Endothelial cell of umbilical vein (primary cell): ENCODE results near the gene NCAN. TPM values are rescaled to one million over a fixed set of nuclear protein-coding genes. Genes with fewer than 3 reads are reported as not detected.

ENCODE experiments used
- BruUV-seq: library from RNA; stranded (reverse); fragments of 400-500 nt; replicated peaks from 2 replicates; lab custom pipeline; 2021; lab: Mats Ljungman, UMichigan
- CTCF ChIA-PET: fragments of 300-600, 350-600 bp; sonication (Branson Sonifier 250); formaldehyde crosslinking; loops from one replicate; lab custom pipeline; 2021; ENCODE audit warnings: antibody characterized with exemption, inconsistent platforms; lab: Charles Lee
- POLR2A ChIA-PET: fragments of 300-600, 350-600 bp; sonication (Branson Sonifier 250); formaldehyde crosslinking; loops from one replicate; lab custom pipeline; 2021; ENCODE audit warnings: antibody characterized with exemption, inconsistent platforms; lab: Charles Lee
- DNase-seq: peaks from one replicate; pipeline ENCODE4 v3.0.0-alpha.2; 2011; ENCODE audit warnings: low read depth, low spot score
- FAIRE-seq: peaks from 2 replicates; lab custom pipeline; 2011; peaks lifted over from hg19 to GRCh38; lab: Jason Lieb, UNC
- H2AFZ ChIP-seq: 2 replicates; pipeline ENCODE4 v1.6.0; 2012; ENCODE audit warnings: low read depth, low read length, control low read depth, inconsistent platforms
- H3K27ac ChIP-seq: 2 replicates; pipeline ENCODE4 v1.5.1; 2011; ENCODE audit warnings: low read depth, mild to moderate bottlenecking, control low read depth, low read length, moderate library complexity; ENCODE audit not compliant: insufficient read depth
- H3K27me3 ChIP-seq, 2 experiments: 2 replicates each; pipeline versions ENCODE4 v1.6.0 to v1.6.1; 2011; ENCODE audit warnings: low read length in 2 of 2, mixed read lengths in 1 of 2; ENCODE audit not compliant: control insufficient read depth in 2 of 2, insufficient read depth in 2 of 2
- H3K36me3 ChIP-seq, 2 experiments: 2 replicates in 1 of 2; 3 replicates in 1 of 2; pipeline ENCODE4 v1.5.1; 2011; ENCODE audit warnings: low read length in 2 of 2, mild to moderate bottlenecking in 1 of 2, moderate library complexity in 1 of 2; ENCODE audit not compliant: control insufficient read depth in 2 of 2, insufficient read depth in 2 of 2; ENCODE audit errors: extremely low read depth in 1 of 2
- H3K4me1 ChIP-seq: 3 replicates; pipeline ENCODE4 v1.5.1; 2011; ENCODE audit warnings: mild to moderate bottlenecking, low read length; ENCODE audit not compliant: control insufficient read depth, insufficient read depth; ENCODE audit errors: extremely low read depth
- H3K4me2 ChIP-seq: 2 replicates; pipeline ENCODE4 v1.6.1; 2011; ENCODE audit warnings: low read length, control low read depth, mixed read lengths; ENCODE audit not compliant: insufficient read depth
- H3K4me3 ChIP-seq, 3 experiments: fragments of 200-600 bp in 1 of 3; sonication (generic), shearing (Covaris generic) in 1 of 3; replicated peaks in 1 of 3; 2 replicates each; pipeline ENCODE4 v1.5.1; 2011 to 2016; ENCODE audit warnings: control low read depth in 3 of 3, low read length in 3 of 3, mild to moderate bottlenecking in 2 of 3, inconsistent platforms in 1 of 3, low read depth in 1 of 3, moderate library complexity in 1 of 3; ENCODE audit not compliant: insufficient read depth in 1 of 3
- H3K79me2 ChIP-seq: 2 replicates; pipeline ENCODE4 v1.6.0; 2012; ENCODE audit warnings: low read length, inconsistent platforms; ENCODE audit not compliant: control insufficient read depth, insufficient read depth
- H3K9ac ChIP-seq: replicated peaks from 2 replicates; pipeline ENCODE3; 2011; ENCODE audit warnings: low read length, control low read depth; ENCODE audit not compliant: insufficient read depth; ENCODE audit errors: extremely low read depth
- H3K9me1 ChIP-seq: replicated peaks from 3 replicates; pipeline ENCODE4 v1.6.0; 2011; ENCODE audit warnings: mild to moderate bottlenecking, low read length; ENCODE audit not compliant: control insufficient read depth, insufficient read depth; ENCODE audit errors: extremely low read depth
- H3K9me3 ChIP-seq: replicated peaks from 2 replicates; pipeline ENCODE4 v1.5.1; 2012; ENCODE audit warnings: low read length, inconsistent platforms; ENCODE audit not compliant: control insufficient read depth, insufficient read depth
- H4K20me1 ChIP-seq: replicated peaks from 2 replicates; pipeline ENCODE3; 2011; ENCODE audit warnings: mild to moderate bottlenecking, low read length; ENCODE audit not compliant: control insufficient read depth, insufficient read depth; ENCODE audit errors: extremely low read depth
- EZH2 ChIP-seq: IDR thresholded peaks from 2 replicates; pipeline ENCODE4 v1.6.1; 2012; ENCODE audit warnings: borderline replicate concordance, low read depth, mild to moderate bottlenecking, moderate library complexity, low read length, inconsistent platforms; ENCODE audit not compliant: severe bottlenecking
- FOS ChIP-seq: IDR thresholded peaks from 2 replicates; pipeline ENCODE4 v1.6.1; 2011; ENCODE audit warnings: mild to moderate bottlenecking, low read length, moderate library complexity, borderline replicate concordance; ENCODE audit not compliant: insufficient read depth
- GATA2 ChIP-seq: IDR thresholded peaks from 2 replicates; pipeline ENCODE4 v1.7.0; 2011; ENCODE audit warnings: low read depth, mild to moderate bottlenecking, moderate library complexity, mixed read lengths, low read length; ENCODE audit not compliant: insufficient read length, insufficient read depth
- JUN ChIP-seq: IDR thresholded peaks from 2 replicates; pipeline ENCODE4 v1.6.1; 2011; ENCODE audit warnings: borderline replicate concordance, low read depth; ENCODE audit not compliant: insufficient read length, insufficient read depth
- MYC ChIP-seq: IDR thresholded peaks from one replicate; pipeline ENCODE4 v1.6.1; 2011; ENCODE audit warnings: mild to moderate bottlenecking, low read depth, low read length
- POLR2A ChIP-seq: IDR thresholded peaks from 2 replicates; pipeline ENCODE4 v1.6.1; 2012; ENCODE audit warnings: low read depth, mild to moderate bottlenecking, control low read depth, low read length
- POLR2AphosphoS5 ChIP-seq: IDR thresholded peaks from 2 replicates; pipeline ENCODE4 v1.6.1; 2012; ENCODE audit warnings: low read depth, mild to moderate bottlenecking, control low read depth, low read length, moderate library complexity; ENCODE audit not compliant: insufficient read depth
- dilution Hi-C: fragments of 300-500 bp; cut with MboI; formaldehyde crosslinking; loops from one replicate; pipeline ENCODE4 v1.15.0; 2019; ENCODE audit warnings: low sequenced_read_pairs; ENCODE audit not compliant: extremely low pct_ligation_motif_present
- intact Hi-C: fragments of 100-400 bp; cut with micrococcal nuclease; formaldehyde crosslinking; loops from one replicate; pipeline ENCODE4 v1.10.0; 2022
- polyA plus RNA-seq, 4 experiments: library from polyadenylated mRNA; depleted of rRNA in 3 of 4; stranded (reverse) in 3 of 4; unstranded in 1 of 4; fragments of >200 nt; gene quantifications; 2 replicates each; pipeline versions ENCODE4 v1.2.1 to v1.2.3, GENCODE V29; 2011 to 2012; ENCODE audit warnings: missing spikeins in 1 of 4
- total RNA-seq: library from RNA; stranded (reverse); gene quantifications from 2 replicates; pipeline ENCODE4 v1.2.3, GENCODE V29; 2021
- TF ChIP-seq, protein P1 (sequence below): IDR thresholded peaks from 2 replicates; pipeline ENCODE4 v1.6.1; 2011; ENCODE audit not compliant: insufficient read depth, insufficient read length
- TF ChIP-seq, protein P2 (sequence below), 2 donors: IDR thresholded peaks; 1 replicate in 1 of 2; 2 replicates in 1 of 2; pipeline ENCODE4 v1.5.1; 2011; ENCODE audit warnings: low read length in 2 of 2, mild to moderate bottlenecking in 2 of 2, moderate library complexity in 2 of 2, control low read depth in 1 of 2, inconsistent platforms in 1 of 2, low read depth in 1 of 2; ENCODE audit not compliant: insufficient read depth in 1 of 2; ENCODE audit errors: extremely low read depth in 1 of 2

NCAN gene
- total and polyA plus RNA-seq, 2 donors (not counting 3 experiments of a cell fraction or from before 2014, with no cell fraction given), result not detected

DNA sequence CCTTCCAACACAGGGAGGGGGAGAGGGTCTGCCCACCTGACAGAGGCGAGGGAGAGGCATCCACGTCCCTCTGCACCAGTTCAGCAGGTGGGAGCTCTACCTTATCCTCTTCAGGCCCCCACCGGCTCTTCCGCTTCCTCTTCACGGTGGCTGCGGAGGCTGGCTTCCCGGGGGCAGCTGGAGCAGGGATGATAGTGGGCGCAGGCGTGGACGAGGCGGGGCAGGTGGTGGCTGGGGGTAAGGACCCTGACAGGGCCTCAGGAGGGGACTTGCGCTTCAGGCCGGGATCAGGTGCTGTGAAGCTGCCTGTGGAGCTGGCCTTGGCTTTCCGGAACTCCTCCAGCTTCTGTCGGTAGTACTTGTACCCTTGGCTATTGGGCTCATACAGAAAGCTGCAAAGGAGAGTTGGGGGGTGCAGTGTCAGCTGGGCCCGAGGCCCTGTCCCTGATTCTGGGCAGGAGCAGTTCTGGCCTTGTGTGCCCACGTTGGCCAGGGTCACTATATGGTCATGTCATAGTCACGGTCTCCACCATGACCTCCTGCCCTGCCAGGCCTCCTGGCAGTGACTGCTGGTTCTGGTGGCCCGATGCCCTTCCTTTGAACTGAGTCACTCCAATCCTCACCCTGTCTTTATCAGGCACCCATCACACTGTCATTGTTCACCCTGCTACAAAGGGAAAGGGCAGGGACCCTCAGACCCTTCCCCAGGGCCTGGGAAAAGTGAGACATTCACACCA, 85.4 kb downstream of the NCAN start:
- Histone ChIP-seq H3K9ac (no peak overlapping the region), H3K36me3 (peaks cover 8 to 20% of the 10 kb centered on the region in 2 experiments), H3K9me1 (no peaks in the 10 kb centered on the region), H3K4me2 (no peak overlapping the region), H2AFZ (no peak overlapping the region), H3K79me2 (no peaks in the 10 kb centered on the region), H3K9me3 (no peaks in the 10 kb centered on the region), H3K27me3 (no peaks in the 10 kb centered on the region), H3K27ac (no peak overlapping the region), H4K20me1 (no peaks in the 10 kb centered on the region), H3K4me3 (no peak overlapping the region), H3K4me1 (no peaks in the 10 kb centered on the region)
- DNase-seq, result no peak
- FAIRE-seq, result no peak
- BruUV-seq, result no TSS peak
- intact Hi-C loops, result no loop called here
- ChIA-PET POLR2A (no interaction called here), CTCF (interaction anchor here (0.5 to 0.6 kb wide), 2 partner anchors 161 to 195 kb away, joined by 3 read pairs; no protein-coding TSS in a partner anchor)
- dilution Hi-C loops, result no loop called here
- TF ChIP-seq MYC (no peak), GATA2 (no peak), POLR2A (no peak), POLR2AphosphoS5 (no peak), JUN (no peak), FOS (no peak), EZH2 (no peak)
- TF ChIP-seq, protein P1, sequence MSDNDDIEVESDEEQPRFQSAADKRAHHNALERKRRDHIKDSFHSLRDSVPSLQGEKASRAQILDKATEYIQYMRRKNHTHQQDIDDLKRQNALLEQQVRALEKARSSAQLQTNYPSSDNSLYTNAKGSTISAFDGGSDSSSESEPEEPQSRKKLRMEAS, result no peak
- TF ChIP-seq, protein P2, sequence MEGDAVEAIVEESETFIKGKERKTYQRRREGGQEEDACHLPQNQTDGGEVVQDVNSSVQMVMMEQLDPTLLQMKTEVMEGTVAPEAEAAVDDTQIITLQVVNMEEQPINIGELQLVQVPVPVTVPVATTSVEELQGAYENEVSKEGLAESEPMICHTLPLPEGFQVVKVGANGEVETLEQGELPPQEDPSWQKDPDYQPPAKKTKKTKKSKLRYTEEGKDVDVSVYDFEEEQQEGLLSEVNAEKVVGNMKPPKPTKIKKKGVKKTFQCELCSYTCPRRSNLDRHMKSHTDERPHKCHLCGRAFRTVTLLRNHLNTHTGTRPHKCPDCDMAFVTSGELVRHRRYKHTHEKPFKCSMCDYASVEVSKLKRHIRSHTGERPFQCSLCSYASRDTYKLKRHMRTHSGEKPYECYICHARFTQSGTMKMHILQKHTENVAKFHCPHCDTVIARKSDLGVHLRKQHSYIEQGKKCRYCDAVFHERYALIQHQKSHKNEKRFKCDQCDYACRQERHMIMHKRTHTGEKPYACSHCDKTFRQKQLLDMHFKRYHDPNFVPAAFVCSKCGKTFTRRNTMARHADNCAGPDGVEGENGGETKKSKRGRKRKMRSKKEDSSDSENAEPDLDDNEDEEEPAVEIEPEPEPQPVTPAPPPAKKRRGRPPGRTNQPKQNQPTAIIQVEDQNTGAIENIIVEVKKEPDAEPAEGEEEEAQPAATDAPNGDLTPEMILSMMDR (IDR thresholded peaks at IDR 0.05; ENCODE audit: extremely low read depth in 1 of 2, insufficient read depth in 1 of 2, low read depth in 1 of 2, low read length in 2 of 2), result no peak
